Cerebellar nuclear complex (tissue), 1 donor: ENCODE measurements around the gene SLC26A5.

Experiments used
- DNase-seq, 2 experiments: peaks; one replicate each; lab custom pipeline; 2025; lab: John Stamatoyannopoulos, UW

SLC26A5 gene

DNA sequence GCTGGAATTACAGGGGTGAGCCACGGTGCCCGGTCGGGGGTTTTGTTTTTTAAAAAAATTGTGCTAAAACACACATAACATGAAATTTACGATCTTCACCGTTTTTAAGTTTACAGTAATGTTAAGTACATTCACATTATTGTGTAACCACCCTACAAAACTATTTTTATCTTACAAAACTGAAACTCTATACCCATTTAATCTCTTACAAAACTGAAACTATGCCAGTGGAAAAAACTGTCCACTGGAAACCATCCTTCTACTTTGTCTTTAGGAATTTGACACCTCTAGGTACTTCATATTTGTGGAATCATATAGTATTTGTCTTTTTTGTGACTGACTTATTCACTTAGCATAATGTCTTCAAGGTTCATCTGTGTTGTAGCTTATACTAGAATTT, 99.6 kb downstream of the SLC26A5 start:
- DNase-seq: no peak

DNA sequence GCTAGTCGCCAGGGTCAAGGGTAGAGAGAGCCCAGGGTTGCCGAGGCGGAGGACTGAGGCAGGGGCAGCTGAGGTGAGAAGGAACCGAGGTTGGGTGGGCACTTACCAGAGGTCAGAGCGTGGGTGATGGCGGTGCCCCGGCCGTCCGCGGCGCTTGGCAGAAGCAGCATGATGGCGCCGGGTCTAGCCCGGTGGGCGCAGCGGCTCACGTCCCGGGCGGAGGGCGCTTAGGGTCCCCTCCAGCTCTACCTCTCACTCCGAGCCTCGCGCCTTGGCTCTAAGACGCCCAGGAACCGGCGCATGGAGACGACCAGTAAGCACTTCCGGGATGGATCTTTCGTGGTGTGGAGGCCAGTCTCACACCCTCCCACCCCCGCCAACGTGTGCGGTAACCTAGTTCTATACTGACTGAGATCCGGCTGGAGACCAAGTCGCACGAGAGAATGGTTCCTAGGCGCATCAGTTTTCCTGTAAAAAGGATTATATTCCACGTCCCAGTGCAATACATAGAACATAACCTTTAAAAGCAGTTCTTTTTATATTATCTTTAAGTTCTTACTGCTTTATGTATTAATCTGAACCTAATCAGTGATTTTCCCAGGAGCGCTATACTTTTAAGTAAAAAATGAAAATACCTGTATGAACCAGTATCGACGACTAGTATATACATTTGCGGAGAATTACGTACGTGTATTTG, 101.4 kb downstream of the SLC26A5 start, which contains the start of gene DNAJC2:
TSS of gene DNAJC2 (minus strand) at position 315 of the 697 bp plus-strand sequence. CDS start at position 170, 145 bp downstream.
- peak; percentile 27 to 35 for DNase-seq

DNA sequence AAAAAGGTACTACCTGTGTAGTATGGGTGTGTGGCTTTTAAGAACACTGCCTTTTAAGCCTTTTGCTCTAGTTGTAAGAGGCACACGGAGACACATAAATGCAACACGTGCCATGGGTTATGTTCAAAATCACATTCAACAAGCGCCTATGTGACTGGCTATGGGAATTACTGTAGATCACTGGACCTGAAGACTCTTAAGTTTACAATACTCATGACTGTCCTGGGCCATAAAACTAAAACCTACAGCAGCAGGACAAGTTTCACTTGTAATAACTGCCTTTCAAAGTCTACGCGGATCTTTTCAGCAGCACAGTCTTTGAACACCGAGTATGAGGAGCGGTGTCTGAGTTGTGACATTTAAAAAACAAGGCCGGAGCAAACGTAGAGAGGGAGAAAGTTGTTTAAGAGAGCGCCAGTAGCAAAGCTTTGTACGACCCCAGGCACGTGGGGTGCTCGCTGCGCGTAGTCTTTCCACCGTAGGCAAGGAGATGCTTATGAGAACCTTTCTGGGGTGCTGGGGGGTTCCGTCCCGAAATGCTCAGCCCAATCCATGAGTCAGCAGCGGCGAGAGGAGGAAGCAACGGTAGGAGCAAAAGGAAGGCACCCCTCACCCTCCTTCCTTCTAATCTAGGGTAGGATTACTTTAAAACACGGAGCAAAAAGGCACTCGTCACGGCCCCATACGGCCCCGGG, 102.1 kb downstream of the SLC26A5 start:
- DNase-seq: no peak

DNA sequence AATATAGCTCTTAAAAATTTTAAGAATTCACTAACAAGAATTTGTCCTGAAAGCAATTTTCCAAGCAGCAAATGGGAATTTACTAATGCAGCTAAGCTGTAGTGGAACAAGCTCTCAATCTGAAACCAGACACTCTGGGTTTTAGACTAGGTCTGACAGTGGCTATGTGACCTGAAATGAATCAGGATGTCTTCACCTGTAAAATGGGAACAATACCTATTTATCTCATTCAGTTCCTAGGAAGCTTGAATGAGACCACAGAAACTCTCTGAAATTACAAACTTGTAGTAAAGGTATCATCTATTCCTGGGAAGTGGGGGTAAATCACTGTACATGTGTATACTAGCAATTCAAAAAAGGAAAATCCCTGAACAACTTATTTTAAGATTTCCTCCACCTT, 102.7 kb downstream of the SLC26A5 start:
- DNase-seq: no peak

DNA sequence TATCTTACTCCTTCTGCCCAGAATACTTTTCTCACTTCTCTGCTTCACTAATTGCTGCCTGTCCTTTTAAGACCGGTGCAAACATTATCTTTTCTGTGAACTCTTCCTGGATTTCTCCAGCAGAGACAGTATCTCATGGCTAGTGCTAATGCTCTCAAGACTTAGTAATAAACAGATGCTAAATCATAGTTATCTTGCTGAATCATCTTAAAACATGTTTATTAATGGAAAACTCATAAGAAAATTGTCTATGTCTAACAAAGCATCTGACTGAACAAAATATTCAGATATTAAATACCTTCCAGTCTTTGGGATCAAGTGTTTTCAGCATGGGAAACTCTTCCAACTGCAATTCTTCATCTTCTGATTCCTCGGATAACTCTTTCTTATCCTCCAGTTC, 104.5 kb downstream of the SLC26A5 start:
- no peak for DNase-seq

DNA sequence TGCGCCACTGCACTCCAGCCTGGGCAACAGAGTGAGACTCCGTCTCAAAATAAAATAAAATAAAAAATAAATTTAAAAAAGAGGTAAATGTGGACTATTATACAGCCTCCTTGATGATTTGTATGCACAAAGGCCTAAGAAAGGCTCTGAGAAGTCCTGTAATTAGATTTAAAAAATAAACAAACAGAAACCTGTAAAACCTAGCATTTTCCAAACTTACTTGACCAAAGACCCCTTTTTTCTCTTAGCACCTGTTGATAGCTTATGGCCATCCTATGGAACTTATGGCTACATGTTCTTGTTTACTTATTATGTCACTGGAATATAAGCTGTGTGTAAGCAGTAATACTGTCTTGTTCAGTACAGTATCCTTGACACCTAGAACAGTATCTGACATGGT, 107.1 kb downstream of the SLC26A5 start:
- DNase-seq: no peak

DNA sequence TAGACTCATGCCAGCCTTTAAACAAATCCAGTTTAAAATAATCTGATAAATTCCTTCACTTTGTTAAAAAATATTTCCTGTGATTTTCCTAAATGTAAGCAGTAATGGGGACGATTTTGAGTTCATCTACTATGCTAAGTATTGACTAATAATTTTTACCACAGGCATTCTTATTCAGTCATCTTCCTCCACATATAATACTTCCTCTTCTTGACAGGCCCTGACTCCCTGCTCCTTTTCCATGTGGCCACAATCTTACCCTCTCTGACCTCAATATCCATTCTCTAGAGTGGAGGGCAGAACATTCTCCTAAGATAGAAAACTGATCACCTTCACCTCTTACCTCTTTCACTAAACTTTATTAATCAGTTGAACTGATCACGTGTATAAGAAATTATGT, 109.2 kb downstream of the SLC26A5 start:
- no peak for DNase-seq

DNA sequence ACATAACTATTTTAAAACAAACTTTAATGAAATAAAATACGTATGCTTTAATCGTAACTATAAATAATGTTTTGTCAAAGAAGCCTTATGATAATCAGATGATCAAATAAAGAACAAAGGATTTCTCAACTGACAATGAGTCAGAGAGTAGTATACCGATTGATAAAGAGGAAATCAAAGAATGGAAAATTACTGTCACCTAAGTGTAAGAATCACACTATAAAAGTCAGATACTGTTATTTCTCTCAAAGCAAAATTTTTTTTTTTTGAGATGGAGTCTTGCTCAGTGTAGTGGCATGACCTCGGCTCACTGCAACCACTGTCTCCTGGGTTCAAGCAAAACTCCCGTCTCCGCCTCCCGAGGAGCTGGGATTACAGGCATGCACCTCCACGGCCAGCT, 120.3 kb downstream of the SLC26A5 start:
- no peak for DNase-seq
